ENCODE measurements around the gene CCNL2.
"Not testable (repeated sequence)": the region's sequence is repeated elsewhere in the genome, so short reads cannot be mapped to it uniquely, and the experiment has no call there.

GRCh38 chr1:1385339-1385738 lies 13.8 kb downstream of the CCNL2 start:
- TF ChIP-seq, protein P1, sequence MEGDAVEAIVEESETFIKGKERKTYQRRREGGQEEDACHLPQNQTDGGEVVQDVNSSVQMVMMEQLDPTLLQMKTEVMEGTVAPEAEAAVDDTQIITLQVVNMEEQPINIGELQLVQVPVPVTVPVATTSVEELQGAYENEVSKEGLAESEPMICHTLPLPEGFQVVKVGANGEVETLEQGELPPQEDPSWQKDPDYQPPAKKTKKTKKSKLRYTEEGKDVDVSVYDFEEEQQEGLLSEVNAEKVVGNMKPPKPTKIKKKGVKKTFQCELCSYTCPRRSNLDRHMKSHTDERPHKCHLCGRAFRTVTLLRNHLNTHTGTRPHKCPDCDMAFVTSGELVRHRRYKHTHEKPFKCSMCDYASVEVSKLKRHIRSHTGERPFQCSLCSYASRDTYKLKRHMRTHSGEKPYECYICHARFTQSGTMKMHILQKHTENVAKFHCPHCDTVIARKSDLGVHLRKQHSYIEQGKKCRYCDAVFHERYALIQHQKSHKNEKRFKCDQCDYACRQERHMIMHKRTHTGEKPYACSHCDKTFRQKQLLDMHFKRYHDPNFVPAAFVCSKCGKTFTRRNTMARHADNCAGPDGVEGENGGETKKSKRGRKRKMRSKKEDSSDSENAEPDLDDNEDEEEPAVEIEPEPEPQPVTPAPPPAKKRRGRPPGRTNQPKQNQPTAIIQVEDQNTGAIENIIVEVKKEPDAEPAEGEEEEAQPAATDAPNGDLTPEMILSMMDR (conservative IDR thresholded peaks at IDR 0.05; ENCODE audit: low read length), result not testable (repeated sequence)
- TF ChIP-seq EZH2phosphoT487 (IDR thresholded peaks at IDR 0.05; ENCODE audit: borderline replicate concordance), result not testable (repeated sequence)
